SU-DHL-6 (cell line): ENCODE data around the gene NDC80.
A peak's percentile ranks its signal among the peaks of the same experiment; 100 is the strongest.
"Not testable (repeated sequence)": the region's sequence is repeated elsewhere in the genome, so short reads cannot be mapped to it uniquely, and the experiment has no call there.

ENCODE experiments used
- H2AFZ ChIP-seq: fragments of 200-600 bp; sonication (generic); 2 replicates; pipeline ENCODE4 v1.6.1; 2014; ENCODE audit warnings: low read depth, mild to moderate bottlenecking, moderate library complexity, mixed read lengths, antibody characterized with exemption, low read length; ENCODE audit not compliant: severe bottlenecking
- H3F3A ChIP-seq: fragments of 200-600 bp; shearing (Covaris generic); 2 replicates; pipeline ENCODE4 v1.6.0; 2016; ENCODE audit warnings: antibody characterized with exemption, mild to moderate bottlenecking; ENCODE audit not compliant: insufficient read depth
- H3K27ac ChIP-seq: fragments of 200-600 bp; sonication (generic); 2 replicates; pipeline ENCODE4 v1.5.1; 2016; ENCODE audit warnings: low read depth, mild to moderate bottlenecking, low read length, moderate library complexity, mixed read lengths
- H3K27me3 ChIP-seq: fragments of 200-600 bp; sonication (generic), shearing (Covaris generic); 2 replicates; pipeline ENCODE4 v1.6.0; 2014; ENCODE audit warnings: mild to moderate bottlenecking, low read length
- H3K36me3 ChIP-seq: fragments of 200-600 bp; sonication (generic); 2 replicates; pipeline ENCODE4 v1.6.1; 2014; ENCODE audit warnings: mild to moderate bottlenecking, low read length, mixed read lengths
- H3K4me2 ChIP-seq: fragments of 300-600, 200-600 bp; shearing (Covaris generic), sonication (generic); 2 replicates; pipeline ENCODE4 v1.6.0; 2014; ENCODE audit warnings: low read length, low read depth, mild to moderate bottlenecking; ENCODE audit not compliant: poor library complexity, severe bottlenecking
- H3K4me3 ChIP-seq: fragments of 200-600 bp; sonication (generic); 2 replicates; pipeline ENCODE4 v1.5.1; 2014; ENCODE audit warnings: antibody characterized with exemption, low read length, mild to moderate bottlenecking, mixed read lengths; ENCODE audit not compliant: insufficient read depth, poor library complexity, severe bottlenecking
- H3K79me2 ChIP-seq: fragments of 200-600 bp; sonication (generic); 2 replicates; pipeline ENCODE4 v1.6.1; 2014; ENCODE audit warnings: mild to moderate bottlenecking, low read length, moderate library complexity; ENCODE audit not compliant: insufficient read depth
- H3K9ac ChIP-seq: fragments of 200-600 bp; sonication (generic); 2 replicates; pipeline ENCODE4 v1.7.0; 2014; ENCODE audit warnings: mild to moderate bottlenecking, low read length
- H3K9me2 ChIP-seq: fragments of 200-600 bp; sonication (generic); replicated peaks from 2 replicates; pipeline ENCODE4 v1.6.1; 2014; ENCODE audit warnings: low read length; ENCODE audit not compliant: insufficient read depth
- H3K9me3 ChIP-seq: fragments of 200-600 bp; sonication (generic); 2 replicates; pipeline ENCODE4 v1.6.1; 2014; ENCODE audit warnings: low read length, mixed read lengths; ENCODE audit not compliant: insufficient read depth
- H4K20me1 ChIP-seq: fragments of 200-600 bp; sonication (generic); 2 replicates; pipeline ENCODE4 v1.6.1; 2014; ENCODE audit warnings: low read depth, mild to moderate bottlenecking, antibody characterized with exemption, low read length, moderate library complexity, mixed read lengths
- CTCF ChIP-seq: fragments of 200-600 bp; sonication (generic); IDR thresholded peaks from one replicate; pipeline ENCODE4 v1.5.1; 2017; ENCODE audit warnings: antibody characterized with exemption, mild to moderate bottlenecking, low read length, moderate library complexity; ENCODE audit not compliant: insufficient read depth, poor library complexity, severe bottlenecking
- EZH2phosphoT487 ChIP-seq: fragments of 200-600 bp; sonication (generic), shearing (Covaris generic); conservative IDR thresholded peaks from 2 replicates; pipeline ENCODE4 v1.6.1; 2018; ENCODE audit warnings: mild to moderate bottlenecking, antibody characterized with exemption, low read length, moderate library complexity, mixed read lengths

NDC80 gene

GRCh38 chr18:2540575-2540974 is 30.8 kb upstream of the NDC80 start:
- H3K79me2 ChIP-seq, result no peaks in the 10 kb centered on the region; the same call in 1 of the 2 replicates
- H3K9me3 ChIP-seq, result no peaks in the 10 kb centered on the region
- peaks cover 30% of the 10 kb centered on the region; the same call in 1 of the 2 replicates for H3K36me3 ChIP-seq
- no peak overlapping the region for H2AFZ ChIP-seq
- no peaks in the 10 kb centered on the region for H4K20me1 ChIP-seq
- no peak overlapping the region for H3K4me3 ChIP-seq
- H3K27ac ChIP-seq, result no peak overlapping the region
- H3F3A ChIP-seq, result peaks cover 18% of the 10 kb centered on the region; the same call in 1 of the 2 replicates
- no peak overlapping the region for H3K9ac ChIP-seq
- no peaks in the 10 kb centered on the region for H3K9me2 ChIP-seq
- no peaks in the 10 kb centered on the region for H3K27me3 ChIP-seq
- no peak overlapping the region for H3K4me2 ChIP-seq
- TF ChIP-seq CTCF (no peak), EZH2phosphoT487 (no peak)

GRCh38 chr18:2541925-2542563 is 29.3 kb upstream of the NDC80 start:
- not testable (repeated sequence) for H3K9me2 ChIP-seq, H3K4me3 ChIP-seq, H2AFZ ChIP-seq, H3K9ac ChIP-seq, H3K27ac ChIP-seq, H3K79me2 ChIP-seq, H3K27me3 ChIP-seq, H4K20me1 ChIP-seq, H3K4me2 ChIP-seq, H3K9me3 ChIP-seq
- Histone ChIP-seq H3K36me3 (peaks cover 36% of the 10 kb centered on the region; the same call in 1 of the 2 replicates), H3F3A (peaks cover 18% of the 10 kb centered on the region; the same call in 1 of the 2 replicates)
- TF ChIP-seq CTCF, result peak; percentile 43

GRCh38 chr18:2545155-2545554 is 26.2 kb upstream of the NDC80 start:
- Histone ChIP-seq H4K20me1 (no peaks in the 10 kb centered on the region; the same call in 1 of the 2 replicates), H3K27ac (no peak overlapping the region), H3K9me2 (no peaks in the 10 kb centered on the region), H3F3A (peaks cover 18% of the 10 kb centered on the region; the same call in 1 of the 2 replicates), H3K9me3 (no peaks in the 10 kb centered on the region), H2AFZ (no peak overlapping the region), H3K27me3 (no peaks in the 10 kb centered on the region), H3K4me2 (no peak overlapping the region), H3K9ac (no peak overlapping the region), H3K4me3 (no peak overlapping the region), H3K36me3 (peaks cover 30% of the 10 kb centered on the region; the same call in 1 of the 2 replicates), H3K79me2 (no peaks in the 10 kb centered on the region; the same call in 1 of the 2 replicates)
- TF ChIP-seq CTCF (no peak), EZH2phosphoT487 (no peak)
